ENCODE data around the gene UBL7. TPM values are rescaled to one million over a fixed set of nuclear protein-coding genes. Genes with fewer than 3 reads are reported as not detected.

The UBL7 gene
- total RNA-seq, 6 experiments from 2014 or later, result 50.9 to 68.0 (median 60.1) TPM

GRCh38 chr15:74445816-74446763 lies 14.9 kb downstream of the UBL7 start:
- no peak overlapping the region for H3K4me3 Mint-ChIP-seq
- H3K36me3 Mint-ChIP-seq (ENCODE audit: low read depth), result peaks cover 14% of the 10 kb centered on the region
- H3K27me3 Mint-ChIP-seq (ENCODE audit: insufficient read depth), result peaks cover 3% of the 10 kb centered on the region
- H3K27ac Mint-ChIP-seq, result no peak overlapping the region
- no peaks in the 10 kb centered on the region for H3K9me3 Mint-ChIP-seq
- DNase-seq, result no peak
- peaks cover 18% of the 10 kb centered on the region for H3K4me1 Mint-ChIP-seq (ENCODE audit: low read depth)
- no peak for TF ChIP-seq CTCF (IDR thresholded peaks at IDR 0.05)

GRCh38 chr15:74444106-74445062 lies 16.6 kb downstream of the UBL7 start:
- H3K36me3 Mint-ChIP-seq (ENCODE audit: low read depth), result peaks cover 13% of the 10 kb centered on the region
- H3K27me3 Mint-ChIP-seq (ENCODE audit: insufficient read depth), result peaks cover 3% of the 10 kb centered on the region
- peaks cover 18% of the 10 kb centered on the region for H3K4me1 Mint-ChIP-seq (ENCODE audit: low read depth)
- no peak for TF ChIP-seq CTCF (IDR thresholded peaks at IDR 0.05)
- no peak for DNase-seq
- H3K4me3 Mint-ChIP-seq, result no peak overlapping the region
- no peaks in the 10 kb centered on the region for H3K9me3 Mint-ChIP-seq
- no peak overlapping the region for H3K27ac Mint-ChIP-seq

- H3K9me3 Mint-ChIP-seq, result no peaks in the 10 kb centered on the region
- H3K27me3 Mint-ChIP-seq (ENCODE audit: insufficient read depth), result peaks cover 3% of the 10 kb centered on the region
- peaks cover 10% of the 10 kb centered on the region for H3K36me3 Mint-ChIP-seq (ENCODE audit: low read depth)
- no peak for TF ChIP-seq CTCF (IDR thresholded peaks at IDR 0.05)
- H3K4me1 Mint-ChIP-seq (ENCODE audit: low read depth), result peaks cover 26% of the 10 kb centered on the region
- H3K27ac Mint-ChIP-seq, result peak overlapping the region; percentile 68
- DNase-seq, result no peak
- H3K4me3 Mint-ChIP-seq, result peak overlapping the region; percentile 5; the same call in 1 of the 2 replicates
Observed at GRCh38 chr15:74443100-74443909, 17.7 kb downstream of the UBL7 start.

GRCh38 chr15:74442604-74443003 lies 18.4 kb downstream of the UBL7 start:
- DNase-seq, result no peak
- no peak for TF ChIP-seq CTCF (IDR thresholded peaks at IDR 0.05)
- Mint-ChIP-seq H3K27me3 (ENCODE audit: insufficient read depth) (peaks cover 3% of the 10 kb centered on the region), H3K4me3 (no peak overlapping the region), H3K4me1 (ENCODE audit: low read depth) (peaks cover 28% of the 10 kb centered on the region), H3K9me3 (no peaks in the 10 kb centered on the region), H3K27ac (no peak overlapping the region), H3K36me3 (ENCODE audit: low read depth) (0 out of 2 replicates have a peak, but pooled peaks cover 5% of the 10 kb centered on the region)

GRCh38 chr15:74442063-74442462 lies 18.9 kb downstream of the UBL7 start:
- no peak for TF ChIP-seq CTCF (IDR thresholded peaks at IDR 0.05)
- Mint-ChIP-seq H3K27me3 (ENCODE audit: insufficient read depth) (peaks cover 3% of the 10 kb centered on the region), H3K27ac (no peak overlapping the region), H3K36me3 (ENCODE audit: low read depth) (0 out of 2 replicates have a peak, but pooled peaks cover 5% of the 10 kb centered on the region), H3K9me3 (no peaks in the 10 kb centered on the region), H3K4me3 (no peak overlapping the region), H3K4me1 (ENCODE audit: low read depth) (peaks cover 28% of the 10 kb centered on the region)
- DNase-seq, result no peak
